Thyroid gland (tissue), 4 donors: Measurements from ENCODE around the gene ANKRD17.

Experiments
- CTCF ChIP-seq, 6 experiments: fragments of 200-600 bp in 3 of 6; fragments of 450-650 bp in 3 of 6; sonication (generic) in 3 of 6; IDR thresholded peaks; one replicate each; pipeline ENCODE4 v1.5.1; 2016 to 2019; ENCODE audit warnings: antibody characterized with exemption in 6 of 6, mild to moderate bottlenecking in 2 of 6, inconsistent platforms in 1 of 6, moderate library complexity in 1 of 6
- POLR2A ChIP-seq, 2 donors: fragments of 450-650 bp; IDR thresholded peaks; one replicate each; pipeline ENCODE4 v1.6.1; 2017; ENCODE audit warnings: antibody characterized with exemption in 2 of 2, mild to moderate bottlenecking in 2 of 2, moderate library complexity in 1 of 2

DNA sequence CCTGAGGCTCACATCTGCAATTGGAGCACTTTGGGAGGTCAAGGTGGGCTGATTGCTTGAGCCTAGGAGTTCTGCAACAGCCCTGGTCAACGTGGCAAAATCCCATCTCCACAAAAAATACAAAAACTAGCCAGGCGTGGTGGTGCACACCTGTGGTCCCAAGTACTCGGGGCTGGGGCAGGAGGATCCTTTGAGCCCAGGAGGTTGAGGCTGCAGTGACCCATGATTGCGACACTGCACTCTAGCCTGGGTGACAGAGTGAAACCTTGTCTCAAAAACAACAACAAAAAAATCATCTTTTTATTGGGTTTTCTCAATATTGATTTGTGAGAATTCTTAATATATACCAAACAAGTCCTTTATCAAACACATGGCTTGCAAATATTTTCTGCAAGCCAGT lies 64.9 kb downstream of the ANKRD17 start:
- TF ChIP-seq CTCF (IDR thresholded peaks at IDR 0.05) = no peak
- no peak for TF ChIP-seq POLR2A (IDR thresholded peaks at IDR 0.05)
